Mesenchymal stem cell (in vitro differentiated cells and primary cell): ENCODE results near the gene MSI2.

ENCODE experiments used
- DNase-seq: peaks from one replicate; pipeline ENCODE4 v3.0.0-alpha.2; 2013
- H2AFZ ChIP-seq: one replicate; pipeline ENCODE4 v1.6.1; 2013; ENCODE audit warnings: low read depth, mild to moderate bottlenecking, control low read depth, inconsistent platforms, low read length, moderate library complexity
- H2AK5ac ChIP-seq: 2 replicates; pipeline ENCODE4 v1.6.1; 2013; ENCODE audit warnings: low read length, moderate library complexity, mild to moderate bottlenecking, inconsistent platforms; ENCODE audit not compliant: severe bottlenecking
- H2BK120ac ChIP-seq: one replicate; pipeline ENCODE4 v1.6.1; 2013; ENCODE audit warnings: low read depth, mild to moderate bottlenecking, inconsistent platforms, low read length, moderate library complexity
- H2BK12ac ChIP-seq, 2 experiments: one replicate each; pipeline ENCODE4 v1.6.1; 2013; ENCODE audit warnings: inconsistent platforms in 2 of 2, low read length in 2 of 2, mild to moderate bottlenecking in 2 of 2, moderate library complexity in 2 of 2, control low read depth in 1 of 2
- H2BK15ac ChIP-seq: one replicate; pipeline ENCODE4 v1.6.1; 2013; ENCODE audit warnings: mild to moderate bottlenecking, low read depth, inconsistent platforms; ENCODE audit not compliant: poor library complexity, severe bottlenecking
- H2BK5ac ChIP-seq: 2 replicates; pipeline ENCODE4 v1.6.1; 2013; ENCODE audit warnings: low read depth, mild to moderate bottlenecking, low read length, control low read depth, inconsistent platforms; ENCODE audit not compliant: poor library complexity, severe bottlenecking
- H3K14ac ChIP-seq, 2 experiments: one replicate each; pipeline ENCODE4 v1.6.1; 2013; ENCODE audit warnings: inconsistent platforms in 2 of 2, low read length in 2 of 2, control low read depth in 1 of 2, mild to moderate bottlenecking in 1 of 2, moderate library complexity in 1 of 2
- H3K18ac ChIP-seq, 2 experiments: one replicate each; pipeline ENCODE4 v1.6.1; 2013; ENCODE audit warnings: inconsistent platforms in 2 of 2, low read length in 2 of 2, control low read depth in 1 of 2, low read depth in 1 of 2, mild to moderate bottlenecking in 1 of 2
- H3K23ac ChIP-seq, 2 experiments: one replicate each; pipeline ENCODE4 v1.6.1; 2013; ENCODE audit warnings: inconsistent platforms in 2 of 2, low read length in 2 of 2, mild to moderate bottlenecking in 2 of 2, moderate library complexity in 2 of 2, control low read depth in 1 of 2
- H3K27ac ChIP-seq: 2 replicates; pipeline ENCODE4 v1.5.1; 2013; ENCODE audit warnings: mild to moderate bottlenecking, moderate library complexity, low read length, control low read depth, inconsistent platforms; ENCODE audit not compliant: poor library complexity, severe bottlenecking
- H3K27me3 ChIP-seq, 2 experiments: 2 replicates each; pipeline versions ENCODE4 v1.6.1 to v1.7.0; 2013; ENCODE audit warnings: low read length in 2 of 2, mild to moderate bottlenecking in 2 of 2, moderate library complexity in 2 of 2, control low read depth in 1 of 2, inconsistent platforms in 1 of 2; ENCODE audit not compliant: control insufficient read depth in 1 of 2, insufficient read depth in 1 of 2
- H3K36me3 ChIP-seq, 2 experiments: 2 replicates each; pipeline versions ENCODE4 v1.6.1 to v1.7.0; 2013; ENCODE audit warnings: low read length in 2 of 2, control low read depth in 1 of 2, inconsistent platforms in 1 of 2, low read depth in 1 of 2, mild to moderate bottlenecking in 1 of 2; ENCODE audit not compliant: insufficient read depth in 2 of 2, control insufficient read depth in 1 of 2
- H3K4ac ChIP-seq, 2 experiments: one replicate each; pipeline ENCODE4 v1.6.1; 2013; ENCODE audit warnings: inconsistent platforms in 2 of 2, low read length in 2 of 2, mild to moderate bottlenecking in 2 of 2, moderate library complexity in 2 of 2, control low read depth in 1 of 2, low read depth in 1 of 2
- H3K4me1 ChIP-seq: 2 replicates; pipeline ENCODE4 v1.6.1; 2013; ENCODE audit warnings: low read depth, low read length, control low read depth; ENCODE audit not compliant: control insufficient read depth, insufficient read depth
- H3K4me2 ChIP-seq: 2 replicates; pipeline ENCODE4 v1.6.1; 2013; ENCODE audit warnings: low read length, mild to moderate bottlenecking, inconsistent platforms; ENCODE audit not compliant: poor library complexity, severe bottlenecking
- H3K4me3 ChIP-seq, 2 experiments: 2 replicates each; pipeline versions ENCODE4 v1.5.1 to v1.7.0; 2013; ENCODE audit warnings: low read length in 2 of 2, mild to moderate bottlenecking in 2 of 2, control low read depth in 1 of 2, low read depth in 1 of 2; ENCODE audit not compliant: insufficient read depth in 1 of 2
- H3K79me1 ChIP-seq: replicated peaks from 2 replicates; pipeline ENCODE4 v1.6.1; 2013; ENCODE audit warnings: mild to moderate bottlenecking, control low read depth, low read length, inconsistent platforms; ENCODE audit not compliant: poor library complexity, severe bottlenecking
- H3K9ac ChIP-seq: 2 replicates; pipeline ENCODE4 v1.7.0; 2013; ENCODE audit warnings: mild to moderate bottlenecking, low read length, moderate library complexity
- H3K9me3 ChIP-seq: 2 replicates; pipeline ENCODE4 v1.7.0; 2013; ENCODE audit warnings: mild to moderate bottlenecking, low read length; ENCODE audit not compliant: control insufficient read depth
- H4K8ac ChIP-seq: one replicate; pipeline ENCODE4 v1.6.1; 2013; ENCODE audit warnings: inconsistent platforms, mild to moderate bottlenecking, low read length, moderate library complexity
- H4K91ac ChIP-seq: one replicate; pipeline ENCODE4 v1.6.1; 2013; ENCODE audit warnings: mild to moderate bottlenecking, low read length, inconsistent platforms
- whole genome bisulfite sequencing: methylation state at CpG from one replicate; pipeline ENCODE4 v1.1.7; 2013; ENCODE audit warnings: mixed read lengths; 5-methylcytosine and 5-hydroxymethylcytosine counted together

The MSI2 gene

GRCh38 chr17:57521606-57522005 lies 265.3 kb downstream of the MSI2 start:
- no peak overlapping the region for H2BK5ac ChIP-seq
- H3K9me3 ChIP-seq, result no peaks in the 10 kb centered on the region
- H4K91ac ChIP-seq, result no peak overlapping the region
- H3K27me3 ChIP-seq, result peaks cover 0 to 2% of the 10 kb centered on the region in 2 experiments
- no peak for DNase-seq
- no peak overlapping the region for H2BK120ac ChIP-seq
- peak overlapping the region; percentile 53 to 58 for H3K18ac ChIP-seq
- H3K23ac ChIP-seq, result no peak overlapping the region
- peak overlapping the region in 1 of 2 experiments; percentile 14 for H3K4ac ChIP-seq
- H3K36me3 ChIP-seq, result peaks cover 0 to 3% of the 10 kb centered on the region in 2 experiments
- peak overlapping the region in 1 of 2 experiments; percentile 45 for H3K14ac ChIP-seq
- WGBS, result 53% methylated on average over 7 of the region's 7 CpGs
- H2AFZ ChIP-seq, result no peak overlapping the region
- H4K8ac ChIP-seq, result peak overlapping the region; percentile 50
- H3K4me1 ChIP-seq, result peaks cover 20% of the 10 kb centered on the region
- H3K4me3 ChIP-seq, result no peak overlapping the region
- H2BK15ac ChIP-seq, result no peak overlapping the region
- H3K4me2 ChIP-seq, result no peak overlapping the region
- H2BK12ac ChIP-seq, result peak overlapping the region; percentile 18 to 81
- peak overlapping the region; percentile 24 for H2AK5ac ChIP-seq
- H3K79me1 ChIP-seq, result peaks cover 24% of the 10 kb centered on the region
- H3K27ac ChIP-seq, result no peak overlapping the region
- no peak overlapping the region for H3K9ac ChIP-seq

DNA sequence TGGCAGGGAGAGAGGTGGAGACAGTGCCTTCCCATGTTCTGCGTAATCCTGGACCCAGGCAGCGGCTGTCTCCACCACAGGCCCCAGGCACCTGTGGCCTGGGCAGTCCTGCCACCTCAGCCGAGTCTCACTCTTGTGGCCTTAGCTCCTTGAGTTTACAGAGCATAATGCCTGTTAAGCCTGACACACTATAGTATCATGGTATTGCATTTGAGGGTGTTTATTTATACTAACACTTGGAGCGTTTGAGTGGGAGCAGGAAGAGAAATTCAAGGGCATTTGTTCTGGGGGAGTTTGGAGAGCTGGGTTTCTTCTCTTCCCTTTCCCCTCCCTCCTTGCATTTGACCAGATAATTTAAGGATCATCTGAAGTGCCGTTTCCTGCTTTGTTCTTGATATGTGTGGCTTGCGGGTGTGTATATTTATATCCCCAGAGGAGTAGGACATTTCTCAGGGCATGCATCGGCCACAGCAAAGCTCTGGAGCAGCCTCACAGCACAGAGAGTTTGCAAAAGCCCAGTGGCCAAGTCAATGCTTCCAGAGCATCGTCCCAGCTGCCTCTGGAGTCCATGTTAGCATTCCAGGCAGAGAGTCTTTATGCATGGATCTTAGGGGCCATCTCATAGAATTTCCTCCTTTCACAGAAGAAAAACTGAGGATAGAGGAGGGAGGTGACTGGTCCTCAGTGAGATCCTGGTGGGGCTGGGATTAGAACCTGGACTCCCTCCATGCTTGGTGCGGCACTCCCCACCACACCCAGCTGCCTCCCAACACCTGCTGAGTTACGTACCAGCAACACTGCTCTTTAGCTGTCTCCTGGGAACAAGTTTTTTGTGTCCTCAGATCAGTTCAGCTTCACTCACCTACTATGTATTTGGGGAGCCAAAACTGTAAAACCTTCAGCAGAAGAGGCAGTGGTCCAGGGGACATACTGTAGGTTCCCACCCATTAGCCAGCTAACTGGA lies 266.0 kb downstream of the MSI2 start:
- Histone ChIP-seq H2BK12ac (peak overlapping the region; percentile 81 to 99), H3K14ac (peak overlapping the region in 1 of 2 experiments; percentile 76), H3K27me3 (no peaks in the 10 kb centered on the region), H3K9me3 (no peaks in the 10 kb centered on the region), H2BK120ac (no peak overlapping the region), H4K8ac (peak overlapping the region; percentile 58), H3K36me3 (peaks cover 0 to 3% of the 10 kb centered on the region in 2 experiments), H2BK5ac (no peak overlapping the region), H3K9ac (no peak overlapping the region), H3K27ac (no peak overlapping the region), H2BK15ac (no peak overlapping the region), H3K4me3 (no peak overlapping the region), H4K91ac (peak overlapping the region; percentile 55), H3K79me1 (peaks cover 20% of the 10 kb centered on the region), H3K4me2 (no peak overlapping the region), H3K4ac (peak overlapping the region; percentile 72 to 73), H2AFZ (no peak overlapping the region), H3K4me1 (peaks cover 19% of the 10 kb centered on the region), H3K18ac (peak overlapping the region; percentile 53 to 93), H2AK5ac (peak overlapping the region; percentile 54), H3K23ac (no peak overlapping the region)
- WGBS, result 27% methylated on average over 10 of the region's 10 CpGs
- peak; percentile 85 for DNase-seq

- peak overlapping the region; percentile 38 for H2BK15ac ChIP-seq
- H2AFZ ChIP-seq, result no peak overlapping the region
- no peak overlapping the region for H3K23ac ChIP-seq
- H3K79me1 ChIP-seq, result peaks cover 13% of the 10 kb centered on the region
- H3K9me3 ChIP-seq, result no peaks in the 10 kb centered on the region
- peak overlapping the region; percentile 2 for H2BK5ac ChIP-seq
- peak overlapping the region in 1 of 2 experiments; percentile 97 for H2BK12ac ChIP-seq
- H3K4me3 ChIP-seq, result no peak overlapping the region
- peak overlapping the region; percentile 67 for H4K91ac ChIP-seq
- no peak overlapping the region for H3K9ac ChIP-seq
- H3K36me3 ChIP-seq, result peaks cover 0 to 3% of the 10 kb centered on the region in 2 experiments
- WGBS, result 62% methylated on average over 5 of the region's 7 CpGs
- H4K8ac ChIP-seq, result no peak overlapping the region
- no peak overlapping the region for H2BK120ac ChIP-seq
- no peak overlapping the region for H3K4me2 ChIP-seq
- DNase-seq, result no peak
- H3K27me3 ChIP-seq, result no peaks in the 10 kb centered on the region
- H2AK5ac ChIP-seq, result no peak overlapping the region
- peak overlapping the region in 1 of 2 experiments; percentile 96 for H3K14ac ChIP-seq
- peak overlapping the region; percentile 4 for H3K27ac ChIP-seq
- peak overlapping the region; percentile 15 to 98 for H3K18ac ChIP-seq
- peak overlapping the region; percentile 7 to 80 for H3K4ac ChIP-seq
- peaks cover 10% of the 10 kb centered on the region for H3K4me1 ChIP-seq
These were observed 267.8 kb downstream of the MSI2 start for GRCh38 chr17:57523926-57524632.
